A549 (cell line): ENCODE data around the gene PDZK1IP1. TPM values are rescaled to one million over a fixed set of nuclear protein-coding genes. Genes with fewer than 3 reads are reported as not detected.

Experiments
- ATAC-seq, 2 experiments: fragments of 200-7000 bp in 1 of 2; fragments of >200 bp in 1 of 2; cut with Nextera tagmentation in 1 of 2; cut with Tn5 transposase in 1 of 2; 3 replicates each; pipeline versions ENCODE4 v1.8.0 to v1.9.1; 2018 to 2020; ENCODE audit warnings: mild to moderate bottlenecking in 1 of 2, moderate library complexity in 1 of 2
- CTCF ChIA-PET: fragments of 300-600 bp; sonication (Branson Sonifier 250); formaldehyde crosslinking; extraction: SDS; loops from one replicate; lab custom pipeline; 2021; ENCODE audit warnings: antibody characterized with exemption, inconsistent platforms; lab: Yijun Ruan, JAX
- POLR2A ChIA-PET: fragments of 350-600 bp; formaldehyde crosslinking; extraction: SDS; loops from one replicate; lab custom pipeline; 2021; ENCODE audit warnings: antibody characterized with exemption, inconsistent platforms; lab: Yijun Ruan, JAX
- DNase-seq, 2 experiments: peaks; one replicate each; pipeline versions ENCODE4 v3.0.0 to v3.0.0-alpha.2; 2011 to 2016; ENCODE audit warnings: low read depth in 1 of 2, low spot score in 1 of 2
- FAIRE-seq: peaks from 2 replicates; lab custom pipeline; 2011; peaks lifted over from hg19 to GRCh38; lab: Jason Lieb, UNC
- H3K27ac ChIP-seq, 2 experiments: fragments of >200 bp; sonication (Bioruptor Twin); formaldehyde crosslinking; 3 replicates each; pipeline ENCODE4 v1.5.1; 2016 to 2017
- H3K4me1 ChIP-seq: fragments of >200 bp; sonication (Bioruptor Twin); formaldehyde crosslinking; 3 replicates; pipeline ENCODE4 v1.6.1; 2016
- H3K4me2 ChIP-seq: fragments of >200 bp; sonication (Bioruptor Twin); formaldehyde crosslinking; 3 replicates; pipeline ENCODE4 v1.6.1; 2016
- H3K4me3 ChIP-seq: fragments of >200 bp; sonication (Bioruptor Twin); formaldehyde crosslinking; 3 replicates; pipeline ENCODE4 v1.5.1; 2016
- H3K9me3 ChIP-seq: fragments of >200 bp; sonication (Bioruptor Twin); formaldehyde crosslinking; 3 replicates; pipeline ENCODE4 v1.6.1; 2016
- BHLHE40 ChIP-seq: IDR thresholded peaks from 2 replicates; pipeline ENCODE4 v1.6.1; 2012; ENCODE audit warnings: low read depth, low read length, inconsistent platforms
- CBX8 ChIP-seq: fragments of 200-600 bp; sonication (generic); IDR thresholded peaks from 2 replicates; pipeline ENCODE4 v1.6.1; 2016
- CHD4 ChIP-seq: fragments of 200-600 bp; sonication (generic); IDR thresholded peaks from 2 replicates; pipeline ENCODE4 v1.6.1; 2016; ENCODE audit warnings: antibody characterized with exemption, mild to moderate bottlenecking, borderline replicate concordance
- EHMT2 ChIP-seq: fragments of 200-600 bp; sonication (generic); IDR thresholded peaks from 2 replicates; pipeline ENCODE4 v1.6.1; 2016; ENCODE audit warnings: antibody characterized with exemption, low read depth, mild to moderate bottlenecking, moderate library complexity
- ELK1 ChIP-seq: fragments of 150-350 bp; IDR thresholded peaks from 2 replicates; pipeline ENCODE4 v1.6.1; 2014; ENCODE audit warnings: low read depth, mild to moderate bottlenecking, low read length
- FOXS1 ChIP-seq: fragments of 250-450 bp; sonication (Bioruptor Pico); IDR thresholded peaks from 2 replicates; pipeline ENCODE4 v1.5.0; 2020; ENCODE audit warnings: mild to moderate bottlenecking, moderate library complexity
- GATA3 ChIP-seq: IDR thresholded peaks from 2 replicates; pipeline ENCODE4 v1.6.1; 2012; ENCODE audit warnings: borderline replicate concordance
- HES2 ChIP-seq: fragments of >200 bp; sonication (Bioruptor Twin); formaldehyde crosslinking; IDR thresholded peaks from 2 replicates; pipeline ENCODE4 v1.6.1; 2016
- HEYL ChIP-seq: fragments of 250-450 bp; sonication (Bioruptor Pico); IDR thresholded peaks from 2 replicates; pipeline ENCODE4 v1.8.0; 2021; ENCODE audit warnings: mild to moderate bottlenecking, moderate library complexity
- KDM1A ChIP-seq: fragments of 200-600 bp; sonication (generic); IDR thresholded peaks from 2 replicates; pipeline ENCODE4 v1.6.1; 2016; ENCODE audit warnings: low read depth, mild to moderate bottlenecking
- KDM5A ChIP-seq: fragments of 200-600 bp; sonication (generic); IDR thresholded peaks from 2 replicates; pipeline ENCODE4 v1.6.1; 2016; ENCODE audit warnings: antibody characterized with exemption, mild to moderate bottlenecking
- MYC ChIP-seq: IDR thresholded peaks from 2 replicates; pipeline ENCODE4 v1.6.1; 2012; ENCODE audit warnings: mild to moderate bottlenecking, inconsistent platforms, low read length, improper control_type of control experiment, borderline replicate concordance
- PBX3 ChIP-seq: IDR thresholded peaks from 2 replicates; pipeline ENCODE4 v1.6.1; 2012
- PHF8 ChIP-seq: fragments of 200-600 bp; sonication (generic); IDR thresholded peaks from 2 replicates; pipeline ENCODE4 v1.6.1; 2016; ENCODE audit warnings: low read depth, mild to moderate bottlenecking, antibody characterized with exemption, moderate library complexity, borderline replicate concordance
- RARB ChIP-seq: fragments of 250-450 bp; sonication (Bioruptor Pico); IDR thresholded peaks from 2 replicates; pipeline ENCODE4 v1.8.0; 2021; ENCODE audit warnings: mild to moderate bottlenecking, moderate library complexity
- RFX5 ChIP-seq: fragments of 450-650 bp; IDR thresholded peaks from 2 replicates; pipeline ENCODE4 v1.7.1; 2014; ENCODE audit warnings: antibody characterized with exemption, mild to moderate bottlenecking, moderate library complexity
- SMC3 ChIP-seq: fragments of >200 bp; sonication (Bioruptor Twin); formaldehyde crosslinking; IDR thresholded peaks from 3 replicates; pipeline ENCODE4 v1.6.1; 2018; ENCODE audit warnings: inconsistent platforms
- SREBF2 ChIP-seq: fragments of 450-650 bp; IDR thresholded peaks from 2 replicates; pipeline ENCODE4 v1.6.1; 2014; ENCODE audit warnings: mild to moderate bottlenecking, moderate library complexity
- TFCP2L1 ChIP-seq: fragments of 250-450 bp; sonication (Bioruptor Pico); IDR thresholded peaks from 2 replicates; pipeline ENCODE4 v1.5.0; 2021; ENCODE audit warnings: mild to moderate bottlenecking
- USF2 ChIP-seq: fragments of 450-650 bp; IDR thresholded peaks from 2 replicates; pipeline ENCODE4 v1.6.1; 2014; ENCODE audit warnings: antibody characterized with exemption
- ZC3H11A ChIP-seq: fragments of 450-650 bp; IDR thresholded peaks from 2 replicates; pipeline ENCODE4 v1.6.1; 2014; ENCODE audit warnings: antibody characterized with exemption, mild to moderate bottlenecking
- ZSCAN20 ChIP-seq: fragments of 250-450 bp; sonication (Bioruptor Pico); IDR thresholded peaks from 2 replicates; pipeline ENCODE4 v1.8.0; 2022; ENCODE audit warnings: mild to moderate bottlenecking, moderate library complexity
- WGBS: methylation state at CpG from one replicate; pipeline ENCODE4 v1.1.6; 2017; ENCODE audit errors: missing lambda C conversion rate; 5-methylcytosine and 5-hydroxymethylcytosine counted together
- polyA plus RNA-seq, 4 experiments: library from polyadenylated mRNA; depleted of rRNA in 3 of 4; stranded (reverse); fragments of >200 nt; fragmentation: RNase III in 1 of 4; extraction: RNeasy Plus Mini Kit Qiagen cat#74134 plus additional on column Dnase treatment in 1 of 4; gene quantifications; 2 replicates in 3 of 4; 3 replicates in 1 of 4; pipeline ENCODE4 v1.2.3, GENCODE V29; 2011 to 2017
- TF ChIP-seq, protein P1 (sequence below): IDR thresholded peaks from 2 replicates; pipeline ENCODE4 v1.6.1; 2012; ENCODE audit warnings: low read depth, borderline replicate concordance

Gene PDZK1IP1
- polyA plus RNA-seq, 2 of the 4 experiments (the other 2 are of a cell fraction): 2.2 to 6.4 TPM

DNA sequence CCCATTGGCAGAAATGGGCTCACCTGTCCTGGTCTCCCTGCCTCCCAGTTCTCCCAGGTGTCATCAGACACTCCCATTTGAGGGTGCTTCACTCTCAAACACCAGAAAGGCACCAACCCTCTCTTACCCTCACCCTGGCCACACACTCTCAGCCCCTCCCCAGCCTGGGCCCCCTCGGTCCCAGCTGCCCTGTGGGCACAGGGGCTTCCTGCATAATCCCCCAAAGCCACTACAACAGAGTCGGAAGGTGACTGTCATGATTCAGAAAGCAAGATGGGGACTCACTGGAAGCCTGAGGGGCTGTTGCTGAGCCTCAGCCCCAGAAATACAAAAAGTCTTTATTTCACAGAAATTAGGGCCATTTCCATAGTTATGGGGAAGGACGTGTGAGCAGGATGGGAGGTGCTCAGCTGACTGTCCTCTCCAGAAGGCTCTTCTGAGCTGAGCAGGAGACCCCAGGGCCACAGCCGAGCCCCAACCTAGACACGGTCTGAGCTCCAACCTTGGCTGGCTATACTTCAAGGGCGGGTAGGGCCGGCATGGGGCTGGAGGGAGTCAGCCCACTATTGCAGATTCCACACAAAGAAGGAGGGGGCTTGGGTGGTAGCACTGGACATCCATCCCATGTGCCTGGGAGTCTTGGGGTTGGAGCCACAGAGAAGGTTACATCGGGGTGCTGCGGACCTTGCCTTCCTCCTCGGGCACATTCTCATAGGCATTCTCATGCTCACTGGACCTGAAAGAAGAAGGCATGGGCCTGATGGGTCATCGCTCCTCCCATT, 6.3 kb downstream of the PDZK1IP1 start:
- ATAC-seq (no peak), DNase-seq (no peak), FAIRE-seq (no peak)
- CTCF ChIA-PET: interaction anchor here (0.6 to 1.5 kb wide), 5 partner anchors 8 to 80 kb away, joined by 3 to 7 read pairs (median 3); no protein-coding TSS in a partner anchor
- peaks cover 36% of the 10 kb centered on the region for H3K4me1 ChIP-seq
- TF ChIP-seq BHLHE40 (no peak), MYC (no peak), ELK1 (no peak), CBX8 (no peak), SREBF2 (no peak), PHF8 (no peak), ZC3H11A (no peak), SMC3 (no peak), HEYL (no peak), KDM1A (no peak), USF2 (no peak), HES2 (no peak), KDM5A (no peak), EHMT2 (no peak)
- TF ChIP-seq, protein P1, sequence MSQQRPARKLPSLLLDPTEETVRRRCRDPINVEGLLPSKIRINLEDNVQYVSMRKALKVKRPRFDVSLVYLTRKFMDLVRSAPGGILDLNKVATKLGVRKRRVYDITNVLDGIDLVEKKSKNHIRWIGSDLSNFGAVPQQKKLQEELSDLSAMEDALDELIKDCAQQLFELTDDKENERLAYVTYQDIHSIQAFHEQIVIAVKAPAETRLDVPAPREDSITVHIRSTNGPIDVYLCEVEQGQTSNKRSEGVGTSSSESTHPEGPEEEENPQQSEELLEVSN: no peak
- peak overlapping the region in 1 of 2 experiments; percentile 90; a peak in 3 of 6 replicates for H3K27ac ChIP-seq
- H3K4me2 ChIP-seq: no peak overlapping the region
- WGBS: 88% methylated on average over 11 of the region's 11 CpGs
- POLR2A ChIA-PET: no interaction called here
- H3K4me3 ChIP-seq: no peak overlapping the region
- no peaks in the 10 kb centered on the region for H3K9me3 ChIP-seq

DNA sequence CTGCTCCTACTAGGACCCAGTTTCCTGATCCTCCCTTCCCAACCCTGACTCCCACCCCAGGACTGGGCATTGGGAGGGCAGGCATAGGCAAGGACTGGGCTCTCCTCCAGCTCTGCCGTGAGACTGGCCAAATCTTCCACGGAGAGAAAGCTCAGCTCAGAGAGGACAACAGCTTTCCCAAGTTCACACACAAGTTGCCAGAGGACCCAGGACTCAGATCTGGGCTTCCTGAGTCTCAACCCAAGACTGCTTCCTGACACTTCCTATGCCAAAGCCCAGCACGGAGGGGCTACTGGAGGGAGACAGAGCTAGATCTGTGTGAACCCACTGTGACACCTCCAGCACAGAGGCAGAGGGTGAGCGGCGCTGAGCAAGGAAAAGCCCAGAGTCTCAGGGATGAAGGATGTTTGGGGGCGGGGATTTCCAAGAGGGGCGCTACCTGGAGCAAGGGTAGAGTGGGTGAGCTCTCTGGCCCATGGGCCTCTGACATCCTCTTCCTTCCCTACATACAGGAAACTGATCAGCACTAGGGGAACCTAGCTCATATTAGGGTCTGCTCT, 7.1 kb downstream of the PDZK1IP1 start:
- H3K4me1 ChIP-seq: peaks cover 36% of the 10 kb centered on the region
- ChIA-PET CTCF (interaction anchor here (0.8 to 1.5 kb wide), 3 partner anchors 9 to 80 kb away, joined by 3 read pairs; no protein-coding TSS in a partner anchor), POLR2A (no interaction called here)
- H3K27ac ChIP-seq: peak overlapping the region; percentile 48 to 90; a peak in 3 of 6 replicates
- peak overlapping the region; percentile 50 for H3K4me2 ChIP-seq
- 80% methylated on average over 7 of the region's 7 CpGs for WGBS
- FAIRE-seq: no peak
- no peak for ATAC-seq
- no peak overlapping the region for H3K4me3 ChIP-seq
- no peaks in the 10 kb centered on the region for H3K9me3 ChIP-seq
- TF ChIP-seq CHD4: no peak
- TF ChIP-seq BHLHE40: no peak
- no peak for TF ChIP-seq ZSCAN20 (CRISPR knock-in tag)
- TF ChIP-seq FOXS1 (CRISPR knock-in tag): no peak
- no peak for TF ChIP-seq RFX5
- no peak for TF ChIP-seq GATA3
- TF ChIP-seq EHMT2: no peak
- no peak for TF ChIP-seq PBX3
- TF ChIP-seq TFCP2L1 (CRISPR knock-in tag): no peak
- TF ChIP-seq HES2: no peak
- no peak for TF ChIP-seq SMC3
- TF ChIP-seq RARB (CRISPR knock-in tag): no peak
- TF ChIP-seq, all 56 proteins: peak for 0
- DNase-seq: no peak
